NCI-H82 (cell line): ENCODE measurements around the gene ZNF665.
"Not testable (repeated sequence)": the region's sequence is repeated elsewhere in the genome, so short reads cannot be mapped to it uniquely, and the experiment has no call there.

Source experiments
- DNase-seq: peaks from one replicate; lab custom pipeline; 2025; lab: John Stamatoyannopoulos, UW

ZNF665 gene

DNA sequence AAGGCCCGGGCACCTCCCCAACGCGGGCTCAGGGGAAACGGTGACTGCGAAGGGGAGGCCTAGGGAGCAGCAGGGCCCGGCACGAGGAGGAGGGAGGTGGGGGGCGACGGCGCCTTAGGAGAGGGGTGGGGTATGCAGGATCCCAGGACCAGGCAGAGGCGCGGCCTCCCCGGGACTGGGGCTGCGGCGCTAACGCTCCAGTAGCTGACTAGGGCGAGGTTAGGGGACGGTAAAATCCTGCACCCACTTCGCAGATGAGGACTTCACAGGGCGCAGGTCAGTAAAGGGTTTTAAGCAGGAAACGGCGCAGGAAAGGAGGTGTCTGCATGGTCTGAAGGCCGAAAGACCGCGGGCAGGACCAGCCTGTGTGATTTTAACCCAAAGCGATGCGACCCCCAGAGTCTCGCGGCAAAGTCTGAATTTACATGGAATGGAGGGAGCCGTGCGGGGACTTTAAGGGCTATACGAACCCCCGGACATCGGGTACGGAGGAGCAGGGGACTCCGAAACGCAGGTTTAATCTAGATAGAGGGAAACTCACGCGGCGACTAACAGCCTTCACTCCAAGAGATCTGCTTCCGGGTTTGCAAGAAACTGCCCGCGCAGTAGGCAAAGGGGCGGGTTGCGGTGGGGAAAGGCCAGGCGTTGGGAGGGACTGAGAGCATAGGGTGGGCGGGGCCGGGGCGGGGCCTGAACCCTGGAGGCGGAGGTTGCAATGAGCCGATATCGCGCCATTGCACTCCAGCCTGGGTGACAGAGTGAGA lies at the start of gene ZNF665:
TSS of gene ZNF665 (minus strand) at position 588 of the 764 bp plus-strand sequence. CDS start 10,460 bp downstream, outside the sequence.
- peak; percentile 72 for DNase-seq

DNA sequence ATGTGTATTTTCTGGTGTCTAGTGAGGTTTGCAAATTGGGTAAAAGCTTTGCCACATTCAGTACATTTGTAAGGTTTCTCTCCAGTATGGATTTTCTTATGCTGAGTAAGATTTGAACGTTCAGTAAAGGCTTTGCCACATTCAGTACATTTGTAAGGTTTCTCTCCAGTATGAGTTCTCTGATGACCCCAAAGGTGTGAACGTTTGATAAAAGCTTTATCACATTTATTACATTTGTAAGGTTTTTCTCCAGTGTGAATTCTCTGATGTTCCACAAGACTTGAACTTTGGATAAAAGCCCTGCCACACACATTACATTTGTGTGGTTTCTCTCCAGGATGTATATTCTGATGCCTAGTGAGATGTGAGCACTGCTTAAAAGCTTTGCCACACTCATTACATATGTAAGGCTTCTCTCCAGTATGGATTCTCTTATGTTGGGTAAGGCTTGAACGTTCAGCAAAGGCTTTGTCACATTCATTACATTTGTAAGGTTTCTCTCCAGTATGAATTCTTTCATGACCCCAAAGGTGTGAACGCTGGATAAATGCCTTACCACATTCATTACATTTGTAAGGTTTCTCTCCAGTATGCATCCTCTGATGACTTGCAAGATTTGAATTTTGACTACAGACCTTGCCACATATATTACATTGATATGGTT lies 44.1 kb upstream of the ZNF665 start:
- DNase-seq, result no peak

GRCh38 chr19:53224606-53225005 lies 31.4 kb upstream of the ZNF665 start:
- no peak for DNase-seq

- not testable (repeated sequence) for DNase-seq
These were observed 29.6 kb upstream of the ZNF665 start for GRCh38 chr19:53222716-53223115.

- no peak for DNase-seq
These were observed 19.7 kb upstream of the ZNF665 start for GRCh38 chr19:53212703-53213320.

DNA sequence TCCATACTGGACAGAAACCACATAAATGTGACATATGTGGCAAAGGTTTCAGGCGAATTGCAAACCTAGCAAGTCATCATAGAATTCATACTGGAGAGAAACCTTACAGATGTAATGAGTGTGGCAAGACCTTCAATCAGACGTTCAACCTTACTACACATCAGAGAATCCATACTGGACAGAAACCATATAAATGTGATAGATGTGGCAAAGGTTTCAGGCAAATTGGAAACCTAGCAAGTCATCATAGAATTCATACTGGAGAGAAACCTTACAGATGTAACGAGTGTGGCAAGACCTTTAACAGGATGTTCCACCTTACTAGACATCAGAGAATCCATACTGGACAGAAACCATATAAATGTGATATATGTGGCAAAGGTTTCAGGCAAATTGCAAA lies 18.4 kb upstream of the ZNF665 start:
- DNase-seq, result not testable (repeated sequence)

GRCh38 chr19:53196777-53197396 lies 3.7 kb upstream of the ZNF665 start:
- DNase-seq, result peak; percentile 90

DNA sequence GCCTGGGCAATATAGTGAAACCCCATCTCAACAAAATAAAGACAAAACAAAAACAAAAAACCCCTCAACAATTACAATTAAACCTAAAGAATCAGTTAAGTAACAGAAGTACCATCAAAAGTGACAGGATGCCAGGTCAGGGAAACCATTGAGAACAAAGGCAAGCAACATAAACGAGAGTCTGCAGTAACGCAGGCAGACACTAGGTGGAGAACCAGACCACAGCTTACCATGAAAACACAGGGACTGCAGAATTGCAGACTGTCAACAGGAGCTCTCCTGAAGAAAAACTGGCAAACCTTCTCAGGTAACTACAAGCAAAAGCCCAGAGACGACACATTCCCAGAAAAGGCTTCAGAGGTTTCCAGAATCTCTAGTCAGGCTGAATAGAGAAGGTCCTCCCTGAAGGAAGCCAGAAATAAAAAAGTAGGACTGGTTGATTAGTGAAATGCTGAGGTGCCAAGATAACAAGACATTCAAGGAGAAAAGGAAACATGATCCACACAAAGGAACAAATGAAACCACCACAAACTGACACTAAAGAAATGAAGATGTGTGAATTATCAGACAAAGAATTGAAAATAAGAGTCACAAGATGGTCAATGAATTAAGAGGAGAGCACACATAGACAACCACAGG lies 2.2 kb upstream of the ZNF665 start:
- DNase-seq, result peak; percentile 75

DNA sequence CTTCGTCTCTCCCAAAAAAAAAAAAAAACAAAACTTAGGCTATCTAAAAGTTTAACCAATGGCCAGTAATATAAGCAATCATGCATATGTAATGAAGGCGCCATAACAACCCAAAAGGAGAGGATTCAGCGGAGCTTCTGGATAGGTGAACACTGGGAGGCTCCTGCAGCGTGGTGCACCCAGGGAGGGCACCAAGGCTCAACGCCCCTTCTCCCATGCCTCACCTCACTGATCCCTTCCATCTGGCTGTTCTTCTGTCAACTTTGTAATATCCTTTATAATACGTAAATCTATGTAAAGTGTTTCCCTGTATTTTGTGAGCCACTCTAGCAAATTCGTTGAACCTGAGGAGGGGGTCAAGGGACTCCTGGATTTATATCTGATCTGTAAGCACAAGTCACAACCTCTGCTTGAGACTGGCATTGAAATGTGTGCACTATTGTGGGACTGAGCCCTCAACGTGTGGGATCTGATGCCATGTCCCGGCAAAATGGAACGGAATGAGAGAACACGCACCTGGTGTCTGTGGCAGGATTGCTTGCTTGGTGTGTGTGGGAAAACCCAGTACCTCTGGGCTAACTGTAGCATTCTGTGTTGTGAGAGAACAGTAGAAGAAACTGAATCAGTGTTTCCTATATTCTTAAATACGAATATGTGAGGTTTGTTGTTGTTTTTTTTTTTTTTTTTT lies 521 bp upstream of the ZNF665 start:
- no peak for DNase-seq

DNA sequence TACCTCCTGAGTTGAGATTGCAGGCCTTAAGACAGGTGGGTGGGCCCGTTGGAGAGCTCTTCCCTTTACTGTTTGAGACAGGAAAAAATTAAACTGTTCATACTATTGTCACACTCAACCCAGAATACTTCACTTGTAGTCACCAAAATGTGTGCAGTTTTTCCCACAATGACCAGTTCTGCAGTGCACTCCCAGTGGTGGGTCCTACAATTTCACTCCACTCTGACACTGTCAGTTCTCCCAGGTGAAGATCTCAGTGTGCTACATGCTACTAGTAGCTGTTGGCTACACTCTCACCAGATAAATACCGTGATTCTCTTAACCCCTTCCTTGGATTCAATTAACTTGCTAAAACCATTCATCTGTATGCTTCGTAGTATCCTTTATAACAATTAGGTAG lies 2.9 kb downstream of the ZNF665 start:
- DNase-seq, result no peak

DNA sequence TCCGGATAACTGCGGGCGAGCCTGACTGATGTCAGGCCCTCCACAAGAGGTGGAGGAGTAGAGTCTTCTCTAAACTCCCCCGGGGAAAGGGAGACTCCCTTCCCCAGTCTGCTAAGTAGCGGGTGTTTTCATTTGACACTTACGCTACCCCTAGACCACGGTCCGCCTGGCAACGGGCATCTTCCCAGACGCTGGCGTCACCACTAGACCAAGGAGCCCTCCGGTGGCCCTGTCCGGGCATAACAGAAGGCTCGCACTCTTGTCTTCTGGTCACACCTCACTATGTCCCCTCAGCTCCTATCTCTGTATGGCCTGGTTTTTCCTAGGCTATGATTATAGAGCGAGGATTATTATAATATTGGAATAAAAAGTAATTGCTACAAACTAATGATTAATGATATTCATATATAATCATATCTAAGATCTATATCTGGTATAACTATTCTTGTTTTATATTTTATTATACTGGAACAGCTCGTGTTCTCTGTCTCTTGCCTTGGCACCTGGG lies 3.4 kb downstream of the ZNF665 start:
- not testable (repeated sequence) for DNase-seq

- peak; percentile 9 for DNase-seq
These were observed 7.8 kb downstream of the ZNF665 start for GRCh38 chr19:53185155-53185882.

GRCh38 chr19:53183146-53183764 lies 9.9 kb downstream of the ZNF665 start:
- no peak for DNase-seq

DNA sequence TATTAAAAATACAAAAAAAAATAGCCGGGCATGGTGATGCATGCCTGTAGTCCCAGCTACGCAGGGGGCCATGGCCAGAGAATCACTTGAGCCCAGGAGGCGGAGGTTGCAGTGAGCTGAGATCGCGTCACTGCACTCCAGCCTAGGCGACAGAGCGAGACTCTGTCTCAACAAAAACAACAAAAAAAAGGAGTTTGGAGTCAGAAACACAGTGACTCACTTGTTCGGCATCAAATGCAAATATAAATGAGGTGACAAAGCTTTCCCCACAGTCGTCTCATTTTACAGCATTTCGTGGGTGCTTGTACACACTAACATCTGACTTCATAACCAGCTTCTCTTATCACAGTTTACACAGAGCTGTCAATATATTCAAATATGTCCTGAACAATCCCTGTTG lies 11.0 kb downstream of the ZNF665 start:
- no peak for DNase-seq

GRCh38 chr19:53177986-53178385 lies 15.2 kb downstream of the ZNF665 start:
- no peak for DNase-seq

GRCh38 chr19:53172889-53173288 lies 20.3 kb downstream of the ZNF665 start:
- no peak for DNase-seq

GRCh38 chr19:53165691-53166091 lies 27.5 kb downstream of the ZNF665 start:
- DNase-seq, result no peak

GRCh38 chr19:53161123-53161522 lies 32.0 kb downstream of the ZNF665 start:
- DNase-seq, result no peak

DNA sequence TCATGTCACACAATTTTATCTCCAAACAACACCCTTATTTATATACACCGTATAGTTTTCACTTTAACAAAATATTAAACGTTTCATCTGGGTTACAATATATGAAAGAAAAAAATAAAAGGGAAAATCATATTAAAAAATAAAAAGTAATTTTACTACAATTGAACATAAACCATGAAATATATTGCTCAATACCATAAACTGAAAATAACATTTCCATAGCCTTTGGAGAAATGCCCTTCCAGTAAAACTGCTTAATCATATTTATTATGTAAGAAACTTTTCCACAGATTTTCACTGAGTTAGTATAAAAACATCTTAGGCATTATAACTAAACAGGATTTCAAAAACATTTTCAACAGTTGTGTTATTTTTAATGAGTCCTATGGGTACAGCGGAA lies 32.8 kb downstream of the ZNF665 start:
- no peak for DNase-seq

DNA sequence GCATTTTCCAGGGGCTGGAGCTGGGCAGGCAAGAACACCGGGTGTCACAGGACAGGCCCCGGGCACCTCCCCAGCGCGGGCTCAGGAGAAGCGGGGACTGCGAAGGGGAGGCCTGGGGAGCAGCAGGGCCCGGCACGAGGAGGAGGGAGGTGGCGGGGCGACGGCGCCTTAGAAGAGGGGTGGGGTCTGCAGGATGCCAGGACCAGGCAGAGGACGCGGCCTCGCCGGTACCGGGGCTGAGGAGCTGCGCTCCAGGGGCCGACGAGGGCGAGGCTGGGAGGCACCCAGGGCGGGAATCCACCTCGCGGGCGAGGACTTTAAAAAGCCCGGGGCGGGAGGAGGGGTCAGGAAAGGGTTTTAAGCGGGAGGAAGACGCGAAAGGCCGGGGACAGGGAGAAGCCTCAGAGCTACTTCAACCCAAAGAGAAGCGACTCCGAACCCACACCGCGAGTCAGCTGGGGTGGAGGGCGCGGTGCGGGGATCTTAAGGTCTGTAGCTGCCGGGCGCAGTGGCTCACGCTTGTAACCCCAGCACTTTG lies 35.0 kb downstream of the ZNF665 start:
- DNase-seq, result peak; percentile 40
